ENCODE measurements around the gene EMC6.

EMC6 gene

GRCh38 chr17:3712811-3713463 lies 44.3 kb downstream of the EMC6 start:
- H3K36me3 ChIP-seq (ENCODE audit: insufficient read depth, low read length): peaks cover 39% of the 10 kb centered on the region
- 87% methylated on average over 13 of the region's 13 CpGs for WGBS
- H3K9me3 ChIP-seq (ENCODE audit: insufficient read depth, low read depth, low read length): no peaks in the 10 kb centered on the region
- no peaks in the 10 kb centered on the region for H3K27me3 ChIP-seq (ENCODE audit: insufficient read depth, low read length)
- no peak overlapping the region for H3K9ac ChIP-seq (ENCODE audit: low read depth, low read length)
- peaks cover 3% of the 10 kb centered on the region; the same call in 1 of the 2 replicates for H3K4me1 ChIP-seq (ENCODE audit: insufficient read depth, low read length)
- H3K4me3 ChIP-seq (ENCODE audit: low read length): no peak overlapping the region
- no peak overlapping the region for H3K27ac ChIP-seq (ENCODE audit: low read depth, low read length)

- Histone ChIP-seq H3K9me3 (ENCODE audit: insufficient read depth, low read depth, low read length) (no peaks in the 10 kb centered on the region), H3K9ac (ENCODE audit: low read depth, low read length) (no peak overlapping the region), H3K4me1 (ENCODE audit: insufficient read depth, low read length) (peaks cover 3% of the 10 kb centered on the region; the same call in 1 of the 2 replicates), H3K27ac (ENCODE audit: low read depth, low read length) (no peak overlapping the region), H3K4me3 (ENCODE audit: low read length) (no peak overlapping the region), H3K27me3 (ENCODE audit: insufficient read depth, low read length) (no peaks in the 10 kb centered on the region), H3K36me3 (ENCODE audit: insufficient read depth, low read length) (peaks cover 57% of the 10 kb centered on the region)
- WGBS: 87% methylated on average over 8 of the region's 8 CpGs
Observed at GRCh38 chr17:3715296-3715695, 46.7 kb downstream of the EMC6 start.

- Histone ChIP-seq H3K27ac (ENCODE audit: low read depth, low read length) (no peak overlapping the region), H3K9ac (ENCODE audit: low read depth, low read length) (no peak overlapping the region), H3K27me3 (ENCODE audit: insufficient read depth, low read length) (no peaks in the 10 kb centered on the region), H3K9me3 (ENCODE audit: insufficient read depth, low read depth, low read length) (no peaks in the 10 kb centered on the region), H3K36me3 (ENCODE audit: insufficient read depth, low read length) (peaks cover 51% of the 10 kb centered on the region), H3K4me1 (ENCODE audit: insufficient read depth, low read length) (0 out of 2 replicates have a peak, but pooled peaks cover 5% of the 10 kb centered on the region), H3K4me3 (ENCODE audit: low read length) (no peak overlapping the region)
- WGBS: 96% methylated on average over 4 of the region's 4 CpGs
Observed at GRCh38 chr17:3718201-3718600, 49.6 kb downstream of the EMC6 start.

- H3K9ac ChIP-seq (ENCODE audit: low read depth, low read length): no peak overlapping the region
- H3K9me3 ChIP-seq (ENCODE audit: insufficient read depth, low read depth, low read length): no peaks in the 10 kb centered on the region
- no peak overlapping the region for H3K4me3 ChIP-seq (ENCODE audit: low read length)
- H3K4me1 ChIP-seq (ENCODE audit: insufficient read depth, low read length): 0 out of 2 replicates have a peak, but pooled peaks cover 5% of the 10 kb centered on the region
- peaks cover 51% of the 10 kb centered on the region for H3K36me3 ChIP-seq (ENCODE audit: insufficient read depth, low read length)
- no peak overlapping the region for H3K27ac ChIP-seq (ENCODE audit: low read depth, low read length)
- no peaks in the 10 kb centered on the region for H3K27me3 ChIP-seq (ENCODE audit: insufficient read depth, low read length)
Observed at GRCh38 chr17:3719265-3719664, 50.7 kb downstream of the EMC6 start.

Data from HUES64 (cell line).